HL-60 (cell line): ENCODE data around the gene TATDN2.

ENCODE experiments used
- CTCF ChIP-seq: IDR thresholded peaks from one replicate; pipeline ENCODE4 v1.5.1; 2011; ENCODE audit warnings: low read length, control low read depth, inconsistent platforms; ENCODE audit not compliant: insufficient read depth
- GABPA ChIP-seq: IDR thresholded peaks from 2 replicates; pipeline ENCODE4 v1.6.1; 2012; ENCODE audit warnings: low read depth
- POLR2AphosphoS5 ChIP-seq: IDR thresholded peaks from 2 replicates; pipeline ENCODE4 v1.6.1; 2012; ENCODE audit warnings: low read depth
- REST ChIP-seq: IDR thresholded peaks from 2 replicates; pipeline ENCODE4 v1.6.1; 2012; ENCODE audit warnings: low read depth; ENCODE audit not compliant: insufficient replicate concordance

- TF ChIP-seq CTCF (no peak), POLR2AphosphoS5 (no peak), GABPA (no peak), REST (no peak)
Observed at GRCh38 chr3:10215578-10216368, 32.5 kb upstream of the TATDN2 start.
